CD4-positive, alpha-beta T cell treated with Interleukin-17A for 4 hours (primary cell): ENCODE data around the gene TSHZ3.

Experiments
- DNase-seq: peaks from one replicate; pipeline ENCODE4 v3.0.0-alpha.2; 2020; ENCODE audit warnings: mixed read lengths

Gene TSHZ3

GRCh38 chr19:31334101-31334848, 15.0 kb downstream of the TSHZ3 start:
- DNase-seq = no peak

- DNase-seq = no peak
Measured at GRCh38 chr19:31332096-31332495, 17.1 kb downstream of the TSHZ3 start.

GRCh38 chr19:31331536-31331935, 17.7 kb downstream of the TSHZ3 start:
- no peak for DNase-seq

- no peak for DNase-seq
Measured at GRCh38 chr19:31330761-31331160, 18.5 kb downstream of the TSHZ3 start.

- no peak for DNase-seq
Measured at GRCh38 chr19:31330237-31330636, 19.0 kb downstream of the TSHZ3 start.

GRCh38 chr19:31329819-31330218, 19.4 kb downstream of the TSHZ3 start:
- DNase-seq = no peak

- DNase-seq = no peak
Measured at GRCh38 chr19:31328238-31328637, 21.0 kb downstream of the TSHZ3 start.

GRCh38 chr19:31326329-31327028, 22.8 kb downstream of the TSHZ3 start:
- DNase-seq = no peak

GRCh38 chr19:31325342-31325741, 23.9 kb downstream of the TSHZ3 start:
- no peak for DNase-seq

GRCh38 chr19:31319465-31319864, 29.8 kb downstream of the TSHZ3 start:
- no peak for DNase-seq

- DNase-seq = no peak
Measured at GRCh38 chr19:31318790-31319425, 30.3 kb downstream of the TSHZ3 start.

GRCh38 chr19:31317570-31317969, 31.7 kb downstream of the TSHZ3 start:
- no peak for DNase-seq

- DNase-seq = no peak
Measured at GRCh38 chr19:31317093-31317492, 32.1 kb downstream of the TSHZ3 start.

GRCh38 chr19:31316201-31316951, 32.9 kb downstream of the TSHZ3 start:
- no peak for DNase-seq

- DNase-seq = no peak
Measured at GRCh38 chr19:31315652-31316051, 33.6 kb downstream of the TSHZ3 start.

GRCh38 chr19:31314849-31315629, 34.2 kb downstream of the TSHZ3 start:
- DNase-seq = no peak

GRCh38 chr19:31314156-31314555, 35.1 kb downstream of the TSHZ3 start:
- no peak for DNase-seq

- no peak for DNase-seq
Measured at GRCh38 chr19:31313291-31314030, 35.8 kb downstream of the TSHZ3 start.

GRCh38 chr19:31312677-31313244, 36.5 kb downstream of the TSHZ3 start:
- DNase-seq = no peak

GRCh38 chr19:31312009-31312676, 37.1 kb downstream of the TSHZ3 start:
- no peak for DNase-seq
